BLaER1 (cell line): ENCODE data around the gene QSOX1.

Experiments used
- H3K27ac ChIP-seq: shearing (Covaris generic); formaldehyde crosslinking; 2 replicates; pipeline ENCODE4 v1.8.1; 2022
- H3K27me3 ChIP-seq: shearing (Covaris generic); formaldehyde crosslinking; 2 replicates; pipeline ENCODE4 v1.8.1; 2022
- H3K36me3 ChIP-seq: shearing (Covaris generic); formaldehyde crosslinking; 2 replicates; pipeline ENCODE4 v1.8.1; 2022
- H3K4me1 ChIP-seq: shearing (Covaris generic); formaldehyde crosslinking; 2 replicates; pipeline ENCODE4 v1.8.1; 2022
- H3K4me2 ChIP-seq: shearing (Covaris generic); formaldehyde crosslinking; 2 replicates; pipeline ENCODE4 v1.8.1; 2022
- H3K4me3 ChIP-seq: shearing (Covaris generic); formaldehyde crosslinking; 2 replicates; pipeline ENCODE4 v1.8.1; 2022
- H3K9ac ChIP-seq: shearing (Covaris generic); formaldehyde crosslinking; 2 replicates; pipeline ENCODE4 v1.8.1; 2022
- H3K9me3 ChIP-seq: shearing (Covaris generic); formaldehyde crosslinking; 2 replicates; pipeline ENCODE4 v1.8.1; 2022
- H4K20me1 ChIP-seq: shearing (Covaris generic); formaldehyde crosslinking; 2 replicates; pipeline ENCODE4 v1.8.1; 2022
- Cebpa-rat ChIP-seq: shearing (Covaris generic); IDR thresholded peaks from 2 replicates; pipeline ENCODE4 v1.8.1; 2022

The QSOX1 gene

GRCh38 chr1:180185281-180185680 is 30.6 kb downstream of the QSOX1 start:
- no peak for TF ChIP-seq Cebpa-rat
- peaks cover 67% of the 10 kb centered on the region for H3K36me3 ChIP-seq

GRCh38 chr1:180185971-180186645 is 31.4 kb downstream of the QSOX1 start:
- no peaks in the 10 kb centered on the region for H3K27me3 ChIP-seq
- H3K4me3 ChIP-seq = no peak overlapping the region
- 0 out of 2 replicates have a peak overlapping the region, but pooled peaks have one; percentile 55 for H3K9ac ChIP-seq
- no peaks in the 10 kb centered on the region for H3K9me3 ChIP-seq
- peak overlapping the region; percentile 85; the same call in 1 of the 2 replicates for H3K4me2 ChIP-seq
- H3K36me3 ChIP-seq = peaks cover 66% of the 10 kb centered on the region
- H3K4me1 ChIP-seq = peaks cover 65% of the 10 kb centered on the region
- TF ChIP-seq Cebpa-rat = no peak
- H3K27ac ChIP-seq = peak overlapping the region; percentile 73; the same call in 1 of the 2 replicates
- no peaks in the 10 kb centered on the region for H4K20me1 ChIP-seq

More at GRCh38 chr1:180185281-180185680, 30.6 kb downstream of the QSOX1 start:
- H3K4me1 ChIP-seq = peaks cover 62% of the 10 kb centered on the region
- H3K9ac ChIP-seq = no peak overlapping the region
- no peaks in the 10 kb centered on the region for H3K27me3 ChIP-seq
- H4K20me1 ChIP-seq = no peaks in the 10 kb centered on the region
- H3K27ac ChIP-seq = no peak overlapping the region
- H3K9me3 ChIP-seq = no peaks in the 10 kb centered on the region
- H3K4me2 ChIP-seq = no peak overlapping the region
- H3K4me3 ChIP-seq = no peak overlapping the region

GRCh38 chr1:180186831-180187230 is 32.2 kb downstream of the QSOX1 start:
- no peak for TF ChIP-seq Cebpa-rat
- Histone ChIP-seq H3K36me3 (peaks cover 65% of the 10 kb centered on the region), H4K20me1 (no peaks in the 10 kb centered on the region), H3K4me2 (peak overlapping the region; percentile 85), H3K27me3 (no peaks in the 10 kb centered on the region), H3K4me1 (peaks cover 65% of the 10 kb centered on the region), H3K9me3 (no peaks in the 10 kb centered on the region), H3K27ac (peak overlapping the region; percentile 73), H3K9ac (peak overlapping the region; percentile 55), H3K4me3 (no peak overlapping the region)

GRCh38 chr1:180187626-180188025 is 33.0 kb downstream of the QSOX1 start:
- no peak for TF ChIP-seq Cebpa-rat
- H4K20me1 ChIP-seq = no peaks in the 10 kb centered on the region
- peaks cover 66% of the 10 kb centered on the region for H3K4me1 ChIP-seq
- H3K36me3 ChIP-seq = peaks cover 57% of the 10 kb centered on the region
- peak overlapping the region; percentile 85 for H3K4me2 ChIP-seq
- H3K4me3 ChIP-seq = no peak overlapping the region
- H3K9me3 ChIP-seq = no peaks in the 10 kb centered on the region
- no peaks in the 10 kb centered on the region for H3K27me3 ChIP-seq
- H3K27ac ChIP-seq = peak overlapping the region; percentile 73
- peak overlapping the region; percentile 55 for H3K9ac ChIP-seq

GRCh38 chr1:180188091-180188506 is 33.4 kb downstream of the QSOX1 start:
- Histone ChIP-seq H3K36me3 (peaks cover 52% of the 10 kb centered on the region), H3K4me1 (peaks cover 71% of the 10 kb centered on the region), H3K9ac (peak overlapping the region; percentile 55)

GRCh38 chr1:180188684-180189175 is 34.1 kb downstream of the QSOX1 start:
- H3K9me3 ChIP-seq = no peaks in the 10 kb centered on the region
- H3K27ac ChIP-seq = peak overlapping the region; percentile 73
- H3K4me3 ChIP-seq = no peak overlapping the region
- H3K4me2 ChIP-seq = peak overlapping the region; percentile 85
- peak overlapping the region; percentile 55 for H3K9ac ChIP-seq
- H3K36me3 ChIP-seq = peaks cover 46% of the 10 kb centered on the region
- H4K20me1 ChIP-seq = no peaks in the 10 kb centered on the region
- H3K27me3 ChIP-seq = no peaks in the 10 kb centered on the region
- no peak for TF ChIP-seq Cebpa-rat
- peaks cover 77% of the 10 kb centered on the region for H3K4me1 ChIP-seq

More at GRCh38 chr1:180188091-180188506, 33.4 kb downstream of the QSOX1 start:
- no peaks in the 10 kb centered on the region for H3K9me3 ChIP-seq
- H3K27me3 ChIP-seq = no peaks in the 10 kb centered on the region
- H3K4me3 ChIP-seq = no peak overlapping the region
- TF ChIP-seq Cebpa-rat = no peak
- H3K27ac ChIP-seq = peak overlapping the region; percentile 73
- peak overlapping the region; percentile 85 for H3K4me2 ChIP-seq
- H4K20me1 ChIP-seq = no peaks in the 10 kb centered on the region

GRCh38 chr1:180190091-180190490 is 35.4 kb downstream of the QSOX1 start:
- no peak for TF ChIP-seq Cebpa-rat
- Histone ChIP-seq H3K27ac (peak overlapping the region; percentile 95), H3K9me3 (no peaks in the 10 kb centered on the region), H3K36me3 (peaks cover 32% of the 10 kb centered on the region), H3K4me2 (peak overlapping the region; percentile 85), H3K4me1 (peaks cover 91% of the 10 kb centered on the region), H3K4me3 (no peak overlapping the region; the same call in 1 of the 2 replicates), H3K27me3 (no peaks in the 10 kb centered on the region), H3K9ac (peak overlapping the region; percentile 26), H4K20me1 (no peaks in the 10 kb centered on the region)

GRCh38 chr1:180192172-180192571 is 37.5 kb downstream of the QSOX1 start:
- peak overlapping the region; percentile 59 for H3K9ac ChIP-seq
- no peak for TF ChIP-seq Cebpa-rat
- H3K27ac ChIP-seq = peak overlapping the region; percentile 95
- H4K20me1 ChIP-seq = no peaks in the 10 kb centered on the region
- H3K36me3 ChIP-seq = peaks cover 27% of the 10 kb centered on the region
- H3K4me1 ChIP-seq = peaks cover 100% of the 10 kb centered on the region
- peak overlapping the region; percentile 85 for H3K4me2 ChIP-seq
- no peaks in the 10 kb centered on the region for H3K9me3 ChIP-seq
- no peaks in the 10 kb centered on the region for H3K27me3 ChIP-seq
- H3K4me3 ChIP-seq = peak overlapping the region; percentile 36

- Histone ChIP-seq H3K9me3 (no peaks in the 10 kb centered on the region), H3K9ac (0 out of 2 replicates have a peak overlapping the region, but pooled peaks have one; percentile 70), H4K20me1 (no peaks in the 10 kb centered on the region), H3K4me1 (peaks cover 100% of the 10 kb centered on the region), H3K36me3 (peaks cover 38% of the 10 kb centered on the region), H3K4me2 (peak overlapping the region; percentile 85), H3K4me3 (no peak overlapping the region), H3K27me3 (no peaks in the 10 kb centered on the region), H3K27ac (peak overlapping the region; percentile 95)
- no peak for TF ChIP-seq Cebpa-rat
Observed at GRCh38 chr1:180193141-180194047, 38.7 kb downstream of the QSOX1 start.
